Esophagus squamous epithelium (tissue), 4 donors: Measurements from ENCODE around the gene TBC1D32.
"Not testable (repeated sequence)": the region's sequence is repeated elsewhere in the genome, so short reads cannot be mapped to it uniquely, and the experiment has no call there.

ENCODE experiments used
- POLR2A ChIP-seq, 4 donors: fragments of 450-650 bp; IDR thresholded peaks; one replicate each; pipeline ENCODE4 v1.6.1; 2017; ENCODE audit warnings: antibody characterized with exemption in 4 of 4, mild to moderate bottlenecking in 4 of 4, moderate library complexity in 3 of 4
- TF ChIP-seq, protein P1 (sequence below), 6 experiments: fragments of 450-650 bp in 4 of 6; fragments of 200-600 bp in 2 of 6; sonication (generic) in 2 of 6; IDR thresholded peaks; one replicate each; pipeline ENCODE4 v1.5.1; 2016 to 2019; ENCODE audit warnings: antibody characterized with exemption in 6 of 6, mild to moderate bottlenecking in 4 of 6, moderate library complexity in 4 of 6

DNA sequence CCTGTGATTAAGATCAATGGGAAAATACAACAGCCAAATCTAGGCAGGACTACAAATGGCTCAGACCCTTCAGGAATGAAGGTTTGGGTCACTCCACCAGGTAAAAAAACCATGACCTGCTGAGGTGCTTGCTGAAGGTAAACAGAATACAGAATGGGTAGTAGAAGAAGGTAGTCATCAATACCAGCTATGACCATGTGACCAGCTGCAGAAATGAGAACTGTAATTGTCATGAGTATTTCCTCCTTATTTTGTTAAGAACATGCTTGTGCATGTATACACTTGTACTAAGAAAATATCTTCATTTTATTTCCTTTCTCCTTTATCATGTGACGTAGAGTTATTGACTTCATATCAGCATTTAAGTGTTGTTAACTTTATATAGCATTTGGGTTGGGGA is 161.8 kb downstream of the TBC1D32 start:
- TF ChIP-seq, protein P1, sequence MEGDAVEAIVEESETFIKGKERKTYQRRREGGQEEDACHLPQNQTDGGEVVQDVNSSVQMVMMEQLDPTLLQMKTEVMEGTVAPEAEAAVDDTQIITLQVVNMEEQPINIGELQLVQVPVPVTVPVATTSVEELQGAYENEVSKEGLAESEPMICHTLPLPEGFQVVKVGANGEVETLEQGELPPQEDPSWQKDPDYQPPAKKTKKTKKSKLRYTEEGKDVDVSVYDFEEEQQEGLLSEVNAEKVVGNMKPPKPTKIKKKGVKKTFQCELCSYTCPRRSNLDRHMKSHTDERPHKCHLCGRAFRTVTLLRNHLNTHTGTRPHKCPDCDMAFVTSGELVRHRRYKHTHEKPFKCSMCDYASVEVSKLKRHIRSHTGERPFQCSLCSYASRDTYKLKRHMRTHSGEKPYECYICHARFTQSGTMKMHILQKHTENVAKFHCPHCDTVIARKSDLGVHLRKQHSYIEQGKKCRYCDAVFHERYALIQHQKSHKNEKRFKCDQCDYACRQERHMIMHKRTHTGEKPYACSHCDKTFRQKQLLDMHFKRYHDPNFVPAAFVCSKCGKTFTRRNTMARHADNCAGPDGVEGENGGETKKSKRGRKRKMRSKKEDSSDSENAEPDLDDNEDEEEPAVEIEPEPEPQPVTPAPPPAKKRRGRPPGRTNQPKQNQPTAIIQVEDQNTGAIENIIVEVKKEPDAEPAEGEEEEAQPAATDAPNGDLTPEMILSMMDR (IDR thresholded peaks at IDR 0.05), result not testable (repeated sequence)
- TF ChIP-seq POLR2A (IDR thresholded peaks at IDR 0.05), result not testable (repeated sequence)
